Ascending aorta (tissue), 2 donors: Measurements from ENCODE around the gene IFIT1. TPM values are rescaled to one million over a fixed set of nuclear protein-coding genes. Genes with fewer than 3 reads are reported as not detected.
"Not testable (repeated sequence)": the region's sequence is repeated elsewhere in the genome, so short reads cannot be mapped to it uniquely, and the experiment has no call there.

Experiments
- DNase-seq, 2 donors: peaks; one replicate each; pipeline ENCODE4 v3.0.0-alpha.2; 2019; ENCODE audit warnings: low spot score in 2 of 2
- H3K27ac ChIP-seq, 2 donors: fragments of 200-600 bp; sonication (generic); one replicate each; pipeline ENCODE4 v1.5.1; 2016 to 2017; ENCODE audit warnings: mild to moderate bottlenecking in 1 of 2
- H3K27me3 ChIP-seq: fragments of 200-600 bp; sonication (generic); one replicate; pipeline ENCODE4 v1.5.1; 2017
- H3K36me3 ChIP-seq, 2 donors: fragments of 200-600 bp; sonication (generic); one replicate each; pipeline ENCODE4 v1.5.1; 2016
- H3K4me1 ChIP-seq, 2 donors: fragments of 200-600 bp; sonication (generic); one replicate each; pipeline ENCODE4 v1.5.1; 2016 to 2017; ENCODE audit warnings: mild to moderate bottlenecking in 1 of 2
- H3K4me3 ChIP-seq, 2 donors: fragments of 200-600 bp; sonication (generic); one replicate each; pipeline ENCODE4 v1.5.1; 2016 to 2017; ENCODE audit warnings: mild to moderate bottlenecking in 1 of 2
- H3K9me3 ChIP-seq, 2 donors: fragments of 200-600 bp; sonication (generic); one replicate each; pipeline ENCODE4 v1.5.1; 2016
- intact Hi-C: fragments of 100-400 bp; cut with DNase I; formaldehyde crosslinking; loops from one replicate; pipeline ENCODE4 v1.15.1; 2023
- total RNA-seq: library from RNA; depleted of rRNA; stranded (reverse); fragments of >200 nt; gene quantifications from one replicate; pipeline ENCODE4 v1.1.0, GENCODE V29; 2016
- TF ChIP-seq, protein P1 (sequence below), 3 experiments: fragments of 200-600 bp in 2 of 3; fragments of 450-650 bp in 1 of 3; sonication (generic) in 2 of 3; IDR thresholded peaks; one replicate each; pipeline ENCODE4 v1.5.1; 2016 to 2019; ENCODE audit warnings: antibody characterized with exemption in 3 of 3, mild to moderate bottlenecking in 1 of 3, moderate library complexity in 1 of 3

Gene IFIT1
- total RNA-seq, 1 donor from 2014 or later: 28.5 TPM

DNA sequence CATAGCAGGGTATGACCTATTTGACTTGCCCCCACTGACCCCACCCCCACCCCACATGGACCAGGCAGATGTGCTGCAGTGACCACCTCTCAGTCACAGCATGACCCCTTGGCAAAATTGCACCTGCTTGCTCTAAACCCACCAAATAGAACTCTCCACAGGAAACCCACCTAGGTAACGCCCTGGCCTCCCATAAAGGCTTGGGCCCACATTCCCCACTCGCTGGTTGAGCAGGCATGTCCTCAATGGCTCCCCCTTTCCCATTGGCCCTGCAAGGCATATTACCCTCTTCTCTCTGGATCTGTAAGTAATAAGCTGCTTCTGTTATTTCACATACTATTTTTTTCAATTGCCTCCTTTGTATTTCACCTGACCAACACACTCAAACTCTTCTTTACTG lies 2.7 kb downstream of the IFIT1 start:
- Histone ChIP-seq H3K4me1 (peaks cover 3 to 25% of the 10 kb centered on the region in 2 donors), H3K36me3 (no peaks in the 10 kb centered on the region), H3K9me3 (no peaks in the 10 kb centered on the region), H3K27ac (no peak overlapping the region), H3K27me3 (no peaks in the 10 kb centered on the region), H3K4me3 (peak overlapping the region in 1 of 2 donors; percentile 24)
- DNase-seq: no peak
- intact Hi-C loops: no loop called here
- TF ChIP-seq, protein P1, sequence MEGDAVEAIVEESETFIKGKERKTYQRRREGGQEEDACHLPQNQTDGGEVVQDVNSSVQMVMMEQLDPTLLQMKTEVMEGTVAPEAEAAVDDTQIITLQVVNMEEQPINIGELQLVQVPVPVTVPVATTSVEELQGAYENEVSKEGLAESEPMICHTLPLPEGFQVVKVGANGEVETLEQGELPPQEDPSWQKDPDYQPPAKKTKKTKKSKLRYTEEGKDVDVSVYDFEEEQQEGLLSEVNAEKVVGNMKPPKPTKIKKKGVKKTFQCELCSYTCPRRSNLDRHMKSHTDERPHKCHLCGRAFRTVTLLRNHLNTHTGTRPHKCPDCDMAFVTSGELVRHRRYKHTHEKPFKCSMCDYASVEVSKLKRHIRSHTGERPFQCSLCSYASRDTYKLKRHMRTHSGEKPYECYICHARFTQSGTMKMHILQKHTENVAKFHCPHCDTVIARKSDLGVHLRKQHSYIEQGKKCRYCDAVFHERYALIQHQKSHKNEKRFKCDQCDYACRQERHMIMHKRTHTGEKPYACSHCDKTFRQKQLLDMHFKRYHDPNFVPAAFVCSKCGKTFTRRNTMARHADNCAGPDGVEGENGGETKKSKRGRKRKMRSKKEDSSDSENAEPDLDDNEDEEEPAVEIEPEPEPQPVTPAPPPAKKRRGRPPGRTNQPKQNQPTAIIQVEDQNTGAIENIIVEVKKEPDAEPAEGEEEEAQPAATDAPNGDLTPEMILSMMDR (IDR thresholded peaks at IDR 0.05): no peak

DNA sequence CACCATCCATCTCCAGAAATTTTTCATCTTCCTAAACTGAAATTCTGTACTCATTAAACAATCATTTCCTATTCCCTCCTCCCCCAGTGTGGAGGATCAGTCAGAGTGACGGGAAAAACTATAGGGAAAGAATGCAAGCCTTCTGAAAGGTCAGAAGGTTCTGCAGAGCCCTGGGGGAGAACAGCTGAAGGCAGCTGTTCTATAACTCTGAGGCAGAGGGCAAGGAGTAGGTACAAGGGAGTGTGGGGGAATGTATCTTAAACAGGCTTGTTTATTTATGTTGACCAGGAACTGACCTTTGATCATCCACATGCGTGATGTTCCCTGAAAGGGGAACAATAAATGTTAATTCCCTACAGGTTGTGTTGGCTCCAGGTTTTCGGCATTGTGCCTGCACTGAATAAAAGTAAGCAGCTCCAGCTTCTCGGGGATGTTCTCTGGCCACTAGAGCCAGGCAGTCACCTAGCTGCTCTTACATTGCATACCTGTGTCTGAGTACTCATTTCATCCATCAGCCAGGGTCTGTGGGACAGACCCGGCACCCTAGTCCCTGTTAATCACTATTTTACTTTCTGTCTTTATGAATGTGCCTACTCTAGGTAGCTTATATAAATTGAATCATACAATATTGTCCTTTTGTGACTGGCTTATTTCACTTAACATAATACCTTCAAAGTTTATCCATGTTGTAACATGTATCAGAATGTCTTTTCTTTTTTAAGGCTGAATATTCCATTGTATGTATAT lies 5.8 kb downstream of the IFIT1 start:
- DNase-seq: no peak
- no peak overlapping the region for H3K27ac ChIP-seq
- no peaks in the 10 kb centered on the region for H3K9me3 ChIP-seq
- peaks cover 0 to 8% of the 10 kb centered on the region in 2 donors for H3K36me3 ChIP-seq
- TF ChIP-seq, protein P1 (IDR thresholded peaks at IDR 0.05): no peak
- intact Hi-C loops: no loop called here
- H3K4me3 ChIP-seq: peak overlapping the region in 1 of 2 donors; percentile 1
- H3K4me1 ChIP-seq: peaks cover 0 to 20% of the 10 kb centered on the region in 2 donors
- H3K27me3 ChIP-seq: no peaks in the 10 kb centered on the region

DNA sequence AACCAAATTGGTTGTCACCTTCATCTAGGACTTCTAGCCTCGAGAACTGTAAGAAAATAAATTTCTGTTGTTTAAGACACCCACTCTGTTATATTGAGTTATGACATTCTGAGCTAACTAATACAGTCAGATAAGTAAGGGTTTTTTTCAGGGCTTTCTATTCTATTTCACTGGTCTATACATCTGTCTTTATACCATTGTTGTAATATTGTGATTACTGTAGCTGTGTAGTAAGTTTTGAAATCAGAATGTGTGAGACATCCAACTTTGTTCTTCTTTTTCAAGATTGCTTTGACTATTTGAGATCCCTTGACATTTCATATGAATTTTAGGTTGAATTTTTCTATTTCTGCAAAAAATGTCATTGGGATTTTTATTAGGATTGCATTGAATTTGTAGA lies 7.5 kb downstream of the IFIT1 start:
- peaks cover 0 to 8% of the 10 kb centered on the region in 2 donors for H3K36me3 ChIP-seq
- no peak for DNase-seq

DNA sequence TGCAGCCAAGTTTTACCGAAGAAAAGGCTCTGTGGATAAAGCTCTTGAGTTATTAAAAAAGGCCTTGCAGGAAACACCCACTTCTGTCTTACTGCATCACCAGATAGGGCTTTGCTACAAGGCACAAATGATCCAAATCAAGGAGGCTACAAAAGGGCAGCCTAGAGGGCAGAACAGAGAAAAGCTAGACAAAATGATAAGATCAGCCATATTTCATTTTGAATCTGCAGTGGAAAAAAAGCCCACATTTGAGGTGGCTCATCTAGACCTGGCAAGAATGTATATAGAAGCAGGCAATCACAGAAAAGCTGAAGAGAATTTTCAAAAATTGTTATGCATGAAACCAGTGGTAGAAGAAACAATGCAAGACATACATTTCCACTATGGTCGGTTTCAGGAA lies 10.6 kb downstream of the IFIT1 start:
- Histone ChIP-seq H3K9me3 (no peaks in the 10 kb centered on the region), H3K27ac (no peak overlapping the region), H3K4me1 (no peaks in the 10 kb centered on the region), H3K27me3 (no peaks in the 10 kb centered on the region), H3K36me3 (peaks cover 0 to 8% of the 10 kb centered on the region in 2 donors), H3K4me3 (no peak overlapping the region)
- no peak for DNase-seq
- intact Hi-C loops: no loop called here
- TF ChIP-seq, protein P1 (IDR thresholded peaks at IDR 0.05): no peak

More for the DNA sequence above, 7.5 kb downstream of the IFIT1 start:
- TF ChIP-seq, protein P1 (IDR thresholded peaks at IDR 0.05): no peak
- intact Hi-C loops: no loop called here
- no peaks in the 10 kb centered on the region for H3K27me3 ChIP-seq
- no peak overlapping the region for H3K27ac ChIP-seq
- peaks cover 0 to 6% of the 10 kb centered on the region in 2 donors for H3K4me1 ChIP-seq
- H3K9me3 ChIP-seq: no peaks in the 10 kb centered on the region
- no peak overlapping the region for H3K4me3 ChIP-seq

DNA sequence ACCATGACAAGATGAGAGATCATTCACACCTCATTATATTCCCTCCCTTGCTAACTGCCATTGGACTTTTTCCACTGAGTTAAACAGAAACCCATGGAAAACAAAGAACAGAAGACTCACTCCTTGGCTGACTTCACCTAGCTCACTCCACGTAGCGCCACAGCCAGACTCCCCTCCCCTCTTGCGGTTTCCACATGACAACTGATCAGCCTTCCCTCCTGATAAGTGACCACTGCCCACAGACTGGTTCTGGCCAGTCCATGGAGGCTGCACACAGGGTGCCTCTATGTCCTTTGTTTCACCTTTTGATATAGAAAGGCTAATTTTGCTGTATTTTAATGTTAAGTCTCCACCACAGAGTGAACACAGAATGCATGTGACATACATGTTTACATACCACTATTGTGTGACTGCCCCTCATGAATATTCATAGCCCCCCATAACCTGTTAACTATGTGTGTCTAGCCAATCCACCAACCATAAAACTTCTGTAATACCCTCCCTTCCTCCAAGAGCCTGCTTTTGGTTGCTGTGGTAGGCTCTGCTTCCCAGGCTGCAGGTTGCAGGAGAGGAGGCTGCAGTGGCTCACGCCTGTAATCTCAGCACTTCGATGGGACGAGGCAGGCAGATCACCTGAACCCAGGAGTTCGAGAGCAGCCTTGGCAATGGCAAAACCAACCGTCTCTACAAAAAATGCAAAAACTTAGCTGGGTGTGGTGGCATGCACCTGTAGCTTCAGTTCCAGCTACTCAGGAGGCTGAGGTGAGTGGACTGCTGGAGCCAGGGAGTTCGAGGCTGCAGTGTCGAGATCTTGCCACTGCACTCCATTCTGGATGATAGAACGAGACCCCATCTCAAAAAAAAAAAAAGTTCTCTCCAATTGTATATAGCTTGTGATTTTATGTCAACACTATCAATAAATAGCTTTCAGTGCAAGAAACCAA lies 12.0 kb downstream of the IFIT1 start:
- Histone ChIP-seq H3K9me3 (no peaks in the 10 kb centered on the region), H3K4me3 (no peak overlapping the region), H3K27me3 (no peaks in the 10 kb centered on the region), H3K36me3 (peaks cover 0 to 8% of the 10 kb centered on the region in 2 donors), H3K4me1 (no peaks in the 10 kb centered on the region), H3K27ac (no peak overlapping the region)
- intact Hi-C loops: no loop called here
- DNase-seq: no peak
- TF ChIP-seq, protein P1 (IDR thresholded peaks at IDR 0.05): no peak

DNA sequence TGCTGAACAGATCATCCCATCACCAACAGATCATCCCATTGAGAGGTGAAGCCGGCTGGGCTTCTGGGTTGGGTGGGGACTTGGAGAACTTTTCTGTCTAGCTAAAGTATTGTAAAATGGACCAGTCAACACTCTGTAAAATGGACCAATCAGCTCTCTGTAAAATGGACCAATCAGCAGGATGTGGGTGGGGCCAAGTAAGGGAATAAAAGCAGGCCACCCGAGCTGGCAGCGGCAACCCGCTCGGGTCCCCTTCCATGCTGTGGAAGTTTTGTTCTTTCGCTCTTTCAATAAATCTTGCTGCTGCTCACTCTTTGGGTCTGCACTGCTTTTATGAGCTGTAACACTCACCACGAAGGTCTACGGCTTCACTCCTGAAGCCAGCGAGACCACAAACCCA lies 13.8 kb downstream of the IFIT1 start:
- H3K27ac ChIP-seq, H3K27me3 ChIP-seq, H3K9me3 ChIP-seq, H3K4me1 ChIP-seq, DNase-seq, H3K4me3 ChIP-seq, intact Hi-C loops, H3K36me3 ChIP-seq: not testable (repeated sequence)

DNA sequence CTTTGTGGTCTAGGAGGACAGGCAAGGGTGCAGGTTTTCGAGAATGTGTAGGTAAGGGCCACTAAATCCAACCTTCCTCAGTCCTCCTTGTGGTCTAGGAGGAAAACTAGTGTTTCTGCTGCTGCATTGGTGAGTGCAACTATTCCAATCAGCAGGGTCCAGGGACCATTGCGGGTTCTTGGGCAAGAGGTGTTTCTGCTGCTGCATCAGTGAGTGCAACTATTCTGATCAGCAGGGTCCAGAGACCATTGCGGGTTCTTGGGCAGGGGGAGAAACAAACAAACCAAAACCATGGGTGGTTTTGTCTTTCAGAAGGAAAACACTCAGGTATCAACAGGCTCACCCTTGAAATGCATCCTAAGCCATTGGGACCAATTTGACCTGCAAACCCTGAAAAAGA lies 15.4 kb downstream of the IFIT1 start:
- DNase-seq, H3K27me3 ChIP-seq, H3K36me3 ChIP-seq, H3K27ac ChIP-seq, intact Hi-C loops, H3K4me3 ChIP-seq, H3K4me1 ChIP-seq, H3K9me3 ChIP-seq: not testable (repeated sequence)

DNA sequence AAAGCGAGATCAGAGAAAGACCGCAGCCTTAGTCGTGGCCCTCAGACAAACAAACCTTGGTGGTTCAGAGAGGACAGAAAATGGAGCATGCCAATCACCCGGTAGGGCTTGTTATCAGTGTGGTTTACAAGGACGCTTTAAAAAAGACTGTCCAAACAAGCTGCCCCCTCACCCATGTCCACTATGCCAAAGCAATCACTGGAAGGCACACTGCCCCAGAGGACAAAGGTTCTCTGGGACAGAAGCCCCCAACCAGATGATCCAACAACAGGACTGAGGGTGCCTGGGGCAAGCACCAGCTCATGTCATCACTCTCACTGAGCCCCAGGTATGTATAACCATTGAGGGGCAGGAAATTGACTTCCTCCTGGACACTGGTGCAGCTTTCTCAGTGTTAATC lies 16.9 kb downstream of the IFIT1 start:
- DNase-seq, H3K27ac ChIP-seq, H3K4me1 ChIP-seq, intact Hi-C loops, H3K4me3 ChIP-seq, H3K27me3 ChIP-seq, H3K9me3 ChIP-seq, H3K36me3 ChIP-seq: not testable (repeated sequence)
